GM12874 (cell line): ENCODE data around the gene GAS7.

Source experiments
- CTCF ChIP-seq: IDR thresholded peaks from 2 replicates; pipeline ENCODE4 v1.5.1; 2011; ENCODE audit warnings: low read depth, mild to moderate bottlenecking, control low read depth, low read length, moderate library complexity; ENCODE audit not compliant: insufficient read depth

The GAS7 gene

GRCh38 chr17:10177913-10178505, 20.4 kb downstream of the GAS7 start:
- no peak for TF ChIP-seq CTCF

- TF ChIP-seq CTCF = no peak
Measured at GRCh38 chr17:10177131-10177912, 21.1 kb downstream of the GAS7 start.

- no peak for TF ChIP-seq CTCF
Measured at GRCh38 chr17:10173913-10174312, 24.5 kb downstream of the GAS7 start.

- no peak for TF ChIP-seq CTCF
Measured at GRCh38 chr17:10172778-10173177, 25.6 kb downstream of the GAS7 start.

- no peak for TF ChIP-seq CTCF
Measured at GRCh38 chr17:10172241-10172741, 26.1 kb downstream of the GAS7 start.

GRCh38 chr17:10171581-10171981, 26.8 kb downstream of the GAS7 start:
- TF ChIP-seq CTCF = no peak

- no peak for TF ChIP-seq CTCF
Measured at GRCh38 chr17:10171122-10171571, 27.3 kb downstream of the GAS7 start.
